ENCODE results near the gene DDA1. TPM values are rescaled to one million over a fixed set of nuclear protein-coding genes. Genes with fewer than 3 reads are reported as not detected.

Gene DDA1
- total and polyA plus RNA-seq, 8 donors: 2.2 to 63.7 (median 39.4) TPM

GRCh38 chr19:17305517-17306284 is 3.7 kb upstream of the DDA1 start, which contains the start of gene MRPL34:
MRPL34 (plus strand) TSS chr19:17305872; CDS start chr19:17305893, 21 bp downstream.
- H3K36me3 ChIP-seq: peaks cover 0 to 8% (median 4%) of the 10 kb centered on the region in 4 donors
- no peak for TF ChIP-seq POLR2A (IDR thresholded peaks at IDR 0.05)
- TF ChIP-seq CTCF (IDR thresholded peaks at IDR 0.05): peak in 5 of 7 experiments; percentile 66 to 88 (median 83)
- peak in 2 of 3 donors; percentile 96 to 98 for TF ChIP-seq POLR2AphosphoS5 (IDR thresholded peaks at IDR 0.05)
- H3K27me3 ChIP-seq: no peaks in the 10 kb centered on the region
- 0 to 1% (median 0%) methylated on average over 23 to 55 of the region's 55 CpGs for WGBS, 5 donors
- H3K4me3 ChIP-seq: peak within 1 kb of the TSS; percentile 65 to 85 (median 78)
- intact Hi-C loops (cut with DNase I; ENCODE audit: low total_unique reads): no loop called here
- H3K4me1 ChIP-seq: peaks cover 35 to 83% (median 71%) of the 10 kb centered on the region in 4 donors
- DNase-seq: peak; percentile 99
- no peaks in the 10 kb centered on the region for H3K9me3 ChIP-seq
- H3K27ac ChIP-seq: peak within 1 kb of the TSS; percentile 89 to 92 (median 92)

GRCh38 chr19:17306285-17306714 is 3.1 kb upstream of the DDA1 start:
- Histone ChIP-seq H3K27me3 (no peaks in the 10 kb centered on the region), H3K9me3 (no peaks in the 10 kb centered on the region), H3K36me3 (peaks cover 0 to 2% (median 1%) of the 10 kb centered on the region in 4 donors), H3K4me3 (peak overlapping the region; percentile 65 to 85 (median 78)), H3K4me1 (peaks cover 40 to 83% (median 74%) of the 10 kb centered on the region in 4 donors), H3K27ac (peak overlapping the region; percentile 89 to 92 (median 92))
- WGBS, 5 donors: 5 to 15% (median 7%) methylated on average over 10 to 28 of the region's 28 CpGs
- intact Hi-C loops (cut with DNase I; ENCODE audit: low total_unique reads): no loop called here
- TF ChIP-seq POLR2AphosphoS5 (IDR thresholded peaks at IDR 0.05) (no peak), CTCF (IDR thresholded peaks at IDR 0.05) (no peak)
- DNase-seq: no peak

- Histone ChIP-seq H3K9me3 (no peaks in the 10 kb centered on the region), H3K36me3 (peaks cover 0 to 18% (median 0%) of the 10 kb centered on the region in 4 donors), H3K4me1 (peaks cover 45 to 81% (median 72%) of the 10 kb centered on the region in 4 donors), H3K27ac (no peak overlapping the region), H3K27me3 (no peaks in the 10 kb centered on the region), H3K4me3 (no peak overlapping the region)
- no peak for TF ChIP-seq POLR2A (IDR thresholded peaks at IDR 0.05)
- no peak for TF ChIP-seq CTCF (IDR thresholded peaks at IDR 0.05)
- no peak for TF ChIP-seq POLR2AphosphoS5 (IDR thresholded peaks at IDR 0.05)
- no peak for TF ChIP-seq EP300 (IDR thresholded peaks at IDR 0.05)
- intact Hi-C loops (cut with DNase I; ENCODE audit: low total_unique reads): no loop called here
- DNase-seq: no peak
- 81 to 87% (median 86%) methylated on average over 8 of the region's 8 CpGs for WGBS, 5 donors
These were observed 1.4 kb upstream of the DDA1 start for GRCh38 chr19:17307876-17308377.

GRCh38 chr19:17309965-17310461 is 650 bp downstream of the DDA1 start:
- DNase-seq: no peak
- no peaks in the 10 kb centered on the region for H3K9me3 ChIP-seq
- H3K27ac ChIP-seq: peak overlapping the region in 4 of 5 donors; percentile 73 to 91 (median 86)
- H3K36me3 ChIP-seq: peaks cover 14 to 37% (median 15%) of the 10 kb centered on the region in 4 donors
- 6 to 8% (median 7%) methylated on average over 20 to 23 of the region's 23 CpGs for WGBS, 5 donors
- intact Hi-C loops (cut with DNase I; ENCODE audit: low total_unique reads): no loop called here
- H3K27me3 ChIP-seq: no peaks in the 10 kb centered on the region
- no peak for TF ChIP-seq POLR2AphosphoS5 (IDR thresholded peaks at IDR 0.05)
- no peak for TF ChIP-seq CTCF (IDR thresholded peaks at IDR 0.05)
- TF ChIP-seq EP300 (IDR thresholded peaks at IDR 0.05): no peak
- TF ChIP-seq POLR2A (IDR thresholded peaks at IDR 0.05): no peak
- peak overlapping the region; percentile 72 to 97 (median 86) for H3K4me3 ChIP-seq
- H3K4me1 ChIP-seq: peaks cover 38 to 74% (median 56%) of the 10 kb centered on the region in 4 donors
